HG02678 (cell line): ENCODE data around the gene CCDC61.

Experiments
- ATAC-seq: cut with Tn5 transposase; IDR thresholded peaks from one replicate; pipeline ENCODE4 v1.9.1; 2021; ENCODE audit warnings: mild to moderate bottlenecking, moderate library complexity; ENCODE audit not compliant: unreplicated experiment

CCDC61 gene

DNA sequence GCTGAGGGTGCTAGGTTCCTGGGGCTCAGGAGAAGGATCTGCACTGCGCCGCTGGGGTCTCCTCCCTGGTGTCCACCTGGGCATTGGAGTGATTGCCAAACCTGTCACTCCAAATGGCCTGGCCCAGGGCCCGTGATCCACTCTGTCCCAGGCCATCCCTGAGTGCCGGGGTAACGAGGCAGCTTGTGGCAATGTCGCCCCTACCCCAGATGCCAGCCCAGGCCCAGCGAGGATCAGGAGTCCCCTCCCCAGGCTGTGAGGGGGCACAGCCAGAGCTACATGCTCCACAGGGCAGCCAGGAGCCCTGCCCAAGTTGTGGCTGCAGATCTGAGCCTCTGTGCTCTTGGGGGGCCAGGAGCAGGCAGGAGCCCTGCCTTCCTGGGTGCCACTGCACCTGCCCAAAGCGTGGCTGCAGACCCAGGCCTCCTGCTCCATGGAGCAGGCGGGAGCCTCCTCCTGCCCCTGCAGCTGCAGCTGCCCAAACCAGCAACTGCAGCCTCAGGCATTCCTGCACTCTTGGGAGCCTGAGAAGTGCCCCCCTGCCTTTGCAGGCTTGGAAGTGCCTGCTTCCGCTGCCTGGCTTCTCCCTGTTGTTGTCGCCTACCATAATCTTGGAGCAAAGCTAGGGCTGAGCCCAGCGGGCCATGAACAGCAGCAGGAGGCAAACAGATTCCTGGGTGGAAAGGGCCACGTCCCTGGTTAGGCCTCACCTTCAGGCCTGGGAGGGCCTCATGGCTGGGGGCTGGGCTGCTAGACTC lies 40.9 kb downstream of the CCDC61 start:
- ATAC-seq, result no peak

DNA sequence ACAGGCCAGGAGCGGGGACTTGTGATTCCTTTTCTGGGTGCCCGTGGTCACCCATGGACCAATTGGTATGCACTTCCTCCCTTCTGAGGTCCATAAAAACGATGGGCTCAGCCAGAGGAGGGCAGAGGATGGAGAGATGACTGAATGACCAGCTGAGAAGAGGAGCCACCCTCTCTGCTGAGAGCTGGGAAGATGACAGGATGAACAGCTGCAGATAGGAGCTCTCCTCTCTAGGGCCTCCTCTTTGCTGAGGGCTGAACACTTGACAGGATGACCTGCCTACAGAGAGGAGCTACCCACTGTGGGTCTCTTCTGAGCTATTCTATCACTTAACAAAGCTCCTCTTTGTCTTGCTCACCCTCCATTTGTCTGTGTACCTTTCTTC lies 41.5 kb downstream of the CCDC61 start:
- no peak for ATAC-seq

DNA sequence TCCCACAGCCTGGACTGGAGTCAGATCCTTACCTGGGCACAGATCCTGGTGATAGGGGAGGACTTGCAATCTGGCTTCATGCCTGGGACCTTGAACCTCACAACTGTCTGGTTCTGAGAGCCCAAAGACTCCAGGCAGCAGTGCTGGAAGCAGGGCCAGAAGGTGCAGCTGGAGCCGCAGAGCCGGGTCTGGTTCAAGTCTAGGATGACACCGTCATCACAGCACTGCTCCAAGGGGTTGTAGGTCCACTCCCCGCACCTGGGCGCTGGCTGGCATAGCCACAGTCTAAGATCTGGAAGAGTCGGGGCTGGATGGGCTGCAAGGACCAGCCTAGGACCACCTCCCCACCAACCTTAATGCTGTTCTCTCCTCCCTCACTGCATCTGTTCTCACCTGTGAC lies 44.9 kb downstream of the CCDC61 start:
- no peak for ATAC-seq

DNA sequence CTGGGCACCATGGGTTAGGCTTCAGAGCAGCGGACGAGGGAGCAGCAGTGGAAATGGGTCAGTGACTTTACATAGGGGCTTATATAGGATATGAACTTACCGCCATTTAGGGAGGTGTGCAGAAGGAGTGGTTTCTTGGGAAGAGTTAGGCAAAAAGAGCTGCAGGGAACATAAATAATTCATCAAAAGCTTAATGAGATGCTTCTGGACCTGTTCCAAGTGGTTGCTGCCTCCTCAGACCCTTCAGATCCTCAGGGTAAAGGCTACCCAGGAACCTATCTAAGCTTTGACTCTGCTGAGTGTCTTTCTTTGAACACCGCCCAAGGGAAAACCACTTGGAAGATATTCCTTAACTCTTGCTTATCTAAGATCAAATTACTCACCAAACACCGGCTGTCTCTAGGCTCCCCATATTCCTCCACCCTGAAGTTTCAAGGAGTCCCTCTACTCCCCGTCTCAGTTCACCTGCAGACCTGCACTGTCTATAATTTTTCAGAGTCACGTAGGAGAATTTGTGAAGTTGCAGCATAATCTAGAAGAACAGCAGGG lies 45.8 kb downstream of the CCDC61 start, which contains the start of gene IGFL4:
Gene IGFL4, minus strand, starts transcription at position 51 of the 549 bp plus-strand sequence. Its CDS starts 40 bp downstream, at position 11.
- ATAC-seq, result no peak

DNA sequence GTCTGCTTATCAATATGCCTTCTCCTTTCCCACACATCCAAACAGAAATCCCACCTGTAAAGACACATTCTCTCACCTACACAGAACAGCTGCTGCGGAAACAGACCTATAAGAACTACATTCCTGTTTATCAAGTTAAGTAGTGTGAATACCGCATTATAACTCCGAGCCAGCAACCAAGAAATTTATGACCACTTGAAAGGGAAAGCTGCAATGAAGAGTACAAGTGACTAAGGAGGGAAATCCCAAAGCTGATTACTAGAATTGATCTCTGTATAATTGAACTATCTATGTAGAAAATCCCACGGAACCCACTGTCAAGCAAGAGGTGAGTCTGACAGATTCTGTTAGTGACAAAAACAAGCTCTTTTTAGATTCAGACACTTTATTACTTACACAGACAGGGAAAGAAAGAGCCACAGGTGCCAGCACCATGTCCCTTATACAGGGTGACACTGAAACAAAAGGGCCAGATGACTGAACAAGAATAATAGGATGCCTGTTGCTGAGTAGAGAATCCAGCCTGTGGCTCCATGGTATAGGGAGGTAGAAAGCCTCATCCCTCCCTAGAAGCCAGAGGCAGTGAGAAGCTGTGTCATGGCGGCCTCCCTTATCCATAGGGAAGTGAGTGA lies 47.1 kb downstream of the CCDC61 start:
- ATAC-seq, result no peak

DNA sequence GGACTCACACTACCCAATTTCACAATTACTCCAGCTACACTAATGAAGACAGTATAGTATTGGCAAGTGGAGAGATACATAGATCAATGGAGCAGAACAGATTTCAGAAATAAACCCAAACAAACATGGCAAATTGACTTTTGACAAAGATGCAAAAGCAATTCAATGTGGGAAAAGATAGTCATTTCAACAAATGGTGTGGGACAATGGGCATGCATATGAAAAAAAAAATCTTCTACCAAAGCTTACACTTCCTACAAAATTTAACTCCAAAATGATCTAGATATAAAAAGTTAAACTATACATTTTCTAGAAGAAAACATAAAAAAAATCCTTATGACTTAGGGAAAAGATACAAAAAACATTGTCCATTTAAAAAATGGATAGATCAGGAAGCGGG lies 48.3 kb downstream of the CCDC61 start:
- ATAC-seq, result no peak

DNA sequence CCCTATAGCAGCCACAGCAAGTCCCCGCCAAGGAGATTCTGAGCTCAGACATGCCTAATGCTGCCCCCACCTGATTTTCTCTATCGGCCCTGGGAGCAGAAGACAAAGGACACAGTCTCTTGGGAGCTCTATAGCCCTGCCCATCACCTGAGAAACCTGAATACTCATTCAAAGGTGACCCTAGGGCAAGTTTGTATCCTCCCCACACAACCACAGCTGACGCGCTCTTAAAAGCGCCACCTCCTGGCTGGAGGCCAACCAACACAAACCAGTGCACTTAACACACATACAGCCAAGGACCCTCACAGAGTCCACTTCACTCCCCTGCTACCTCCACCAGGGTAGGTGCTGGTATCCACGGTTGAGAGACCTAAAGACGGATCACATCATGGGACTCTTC lies 54.3 kb downstream of the CCDC61 start:
- no peak for ATAC-seq

DNA sequence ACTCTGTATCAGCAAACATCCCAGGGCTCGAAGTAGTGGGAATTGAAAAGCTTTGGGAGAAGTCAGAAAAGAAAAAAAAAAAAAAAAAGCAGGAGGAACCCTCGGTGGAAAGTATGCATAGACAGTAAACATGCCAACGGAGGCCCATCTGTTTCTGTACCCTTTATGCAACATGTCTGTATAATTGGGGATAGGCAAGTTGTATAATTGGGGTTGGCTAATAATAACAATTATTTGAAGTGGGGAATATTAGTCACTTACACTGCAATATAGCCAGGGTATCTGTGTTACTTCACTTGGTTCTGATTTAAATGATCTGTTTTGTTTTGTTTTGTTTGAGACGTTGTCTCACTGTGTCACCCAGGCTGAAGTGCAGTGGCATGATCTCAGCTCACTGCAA lies 57.6 kb downstream of the CCDC61 start:
- ATAC-seq, result no peak

DNA sequence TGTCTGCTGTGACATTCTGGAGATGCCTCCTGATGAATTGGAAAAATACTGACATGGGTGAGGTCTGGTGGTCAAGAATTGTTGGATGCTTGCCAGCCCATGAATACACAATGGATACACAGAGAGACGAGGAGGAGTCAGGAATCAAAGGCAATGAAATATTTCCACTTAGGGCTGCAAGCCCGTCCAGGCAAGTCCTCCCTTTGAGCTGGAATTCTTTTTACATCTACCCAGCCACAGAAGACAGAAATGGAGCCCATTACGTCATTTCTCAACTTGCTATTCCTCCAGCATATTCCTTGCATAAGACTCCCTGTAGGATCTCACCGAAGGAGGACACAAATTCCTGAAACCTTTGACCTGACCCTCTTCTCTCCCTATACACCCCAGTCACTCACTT lies 61.3 kb downstream of the CCDC61 start:
- no peak for ATAC-seq

DNA sequence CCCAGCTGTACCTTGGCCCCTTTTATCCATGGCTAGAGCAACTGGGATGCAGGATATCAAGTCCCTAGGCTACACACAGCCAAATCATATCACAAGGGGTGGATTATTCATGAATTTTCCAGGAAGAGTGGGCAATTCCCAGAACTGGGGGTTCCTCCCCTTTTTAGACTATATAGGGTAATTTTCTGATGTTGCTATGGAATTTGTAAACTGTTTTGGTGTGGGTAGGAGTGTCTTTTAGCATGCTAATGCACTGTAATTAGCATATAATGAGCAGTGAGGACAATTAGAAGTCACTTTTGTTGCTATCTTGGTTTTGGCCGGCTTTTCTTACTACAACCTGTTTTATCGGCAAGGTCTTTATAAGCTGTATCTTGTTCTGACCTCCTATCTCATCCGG lies 63.5 kb downstream of the CCDC61 start:
- ATAC-seq, result no peak

DNA sequence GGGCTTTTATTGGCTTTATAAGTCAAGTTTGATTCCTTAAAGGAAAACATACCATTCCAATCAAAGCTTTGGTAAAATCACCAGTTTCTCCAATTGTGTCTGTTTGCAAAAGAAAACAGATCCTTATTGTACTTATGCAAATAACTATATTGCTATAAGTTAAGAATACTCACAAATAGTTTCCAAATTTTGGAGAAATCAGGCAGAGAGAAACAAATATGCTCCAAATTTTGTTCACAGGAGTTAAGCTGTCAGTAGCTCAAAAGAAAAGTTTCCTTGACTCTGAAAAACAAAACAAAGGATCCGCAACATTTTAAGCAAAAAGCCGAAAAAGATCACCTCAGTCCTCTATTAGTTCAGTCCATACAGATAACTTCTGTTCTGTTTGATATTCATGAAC lies 64.7 kb downstream of the CCDC61 start:
- ATAC-seq, result no peak

DNA sequence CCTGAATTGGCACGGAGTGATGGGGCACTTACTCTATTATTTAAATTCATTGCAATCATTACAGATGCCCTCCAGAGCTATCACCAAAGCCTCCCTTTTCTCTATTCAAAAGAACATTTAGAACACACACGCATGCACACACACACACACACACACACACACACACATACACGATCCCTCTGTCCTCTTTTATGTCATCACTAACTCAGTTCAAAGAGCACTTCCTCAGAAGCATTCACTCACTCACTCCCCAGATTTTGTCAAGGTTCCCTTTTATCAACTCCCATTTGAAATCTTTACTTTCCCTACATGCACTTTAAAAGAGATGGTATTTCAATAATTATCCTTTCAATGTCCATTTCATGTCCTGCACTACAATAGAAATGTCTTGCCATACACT lies 67.9 kb downstream of the CCDC61 start:
- no peak for ATAC-seq

DNA sequence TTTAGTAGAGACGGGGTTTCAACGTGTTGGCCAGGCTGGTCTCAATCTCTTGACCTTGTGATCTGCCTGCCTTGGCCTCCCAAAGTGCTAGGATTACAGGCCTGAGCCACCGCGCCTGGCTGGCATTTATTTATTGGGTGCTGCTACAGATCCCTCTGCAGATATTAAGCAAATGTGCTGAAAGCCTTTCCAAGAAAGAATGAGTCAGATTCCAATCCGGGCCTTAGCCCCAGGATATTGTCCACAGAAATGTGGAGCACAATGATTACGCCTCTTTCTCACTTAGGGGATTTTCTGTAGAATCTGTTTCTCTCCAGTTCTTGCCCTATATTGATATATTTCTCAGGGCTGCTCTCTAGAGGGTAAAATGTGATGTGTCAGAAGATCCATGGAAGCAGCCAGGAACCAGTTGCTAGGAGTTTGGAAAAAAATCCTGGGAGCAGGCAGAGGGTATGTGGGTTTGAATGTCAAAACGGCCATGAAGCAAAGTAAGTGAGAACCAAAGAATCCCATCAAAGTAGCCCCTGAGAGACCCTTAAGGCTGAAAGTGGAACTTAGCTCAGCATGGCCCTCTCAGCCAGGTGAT lies 70.3 kb downstream of the CCDC61 start:
- no peak for ATAC-seq

DNA sequence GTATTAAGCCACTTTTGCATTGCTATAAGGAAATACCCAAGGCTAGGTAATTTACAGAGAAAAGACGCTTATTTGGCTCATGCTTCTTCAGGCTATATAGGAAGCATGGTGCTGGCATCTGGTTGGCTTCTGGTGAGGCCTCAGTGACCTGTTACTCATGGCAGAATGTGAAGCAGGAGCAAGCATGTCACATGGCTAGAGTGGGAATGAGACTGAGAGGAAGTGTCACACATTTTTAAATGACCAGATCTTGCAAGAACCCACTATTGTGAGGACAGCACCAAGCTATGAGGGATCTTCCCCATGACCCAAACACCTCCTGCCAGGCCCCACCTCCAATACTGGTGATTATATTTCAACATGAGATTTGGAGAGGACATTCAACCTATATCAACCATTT lies 71.2 kb downstream of the CCDC61 start:
- ATAC-seq, result no peak

DNA sequence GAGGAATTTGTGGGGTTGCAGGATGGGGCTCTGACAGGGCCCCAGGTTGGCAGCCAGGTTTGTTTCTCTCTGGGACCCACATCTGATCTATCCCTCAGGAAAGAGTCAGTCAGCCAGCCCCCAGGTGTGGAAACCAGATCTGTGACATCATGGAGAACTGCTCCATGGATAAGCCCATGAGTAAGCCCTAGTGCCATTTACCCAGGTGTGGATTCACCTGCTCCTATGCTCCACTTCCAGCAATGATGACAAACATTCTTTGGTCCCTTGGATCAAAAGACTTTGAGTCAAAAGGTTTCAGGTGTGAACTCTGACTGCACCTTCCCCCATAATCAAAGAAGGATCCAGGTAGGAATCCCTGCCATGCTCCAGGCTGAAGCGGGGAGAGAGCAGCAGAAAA lies 72.4 kb downstream of the CCDC61 start:
- ATAC-seq, result no peak
